ENCODE measurements around the gene MED9. TPM values are rescaled to one million over a fixed set of nuclear protein-coding genes. Genes with fewer than 3 reads are reported as not detected.
A peak's percentile ranks its signal among the peaks of the same experiment; 100 is the strongest.

Gene MED9
- total and polyA plus RNA-seq, 2 donors (not counting 1 experiment from before 2014, with no cell fraction given): 10.5 to 11.7 TPM

- no peaks in the 10 kb centered on the region for H3K9me3 ChIP-seq (ENCODE audit: control insufficient read depth, insufficient read depth, low read depth, low read length)
- no peak for DNase-seq (ENCODE audit: low read depth in 2 of 2)
- TF ChIP-seq, protein P1, sequence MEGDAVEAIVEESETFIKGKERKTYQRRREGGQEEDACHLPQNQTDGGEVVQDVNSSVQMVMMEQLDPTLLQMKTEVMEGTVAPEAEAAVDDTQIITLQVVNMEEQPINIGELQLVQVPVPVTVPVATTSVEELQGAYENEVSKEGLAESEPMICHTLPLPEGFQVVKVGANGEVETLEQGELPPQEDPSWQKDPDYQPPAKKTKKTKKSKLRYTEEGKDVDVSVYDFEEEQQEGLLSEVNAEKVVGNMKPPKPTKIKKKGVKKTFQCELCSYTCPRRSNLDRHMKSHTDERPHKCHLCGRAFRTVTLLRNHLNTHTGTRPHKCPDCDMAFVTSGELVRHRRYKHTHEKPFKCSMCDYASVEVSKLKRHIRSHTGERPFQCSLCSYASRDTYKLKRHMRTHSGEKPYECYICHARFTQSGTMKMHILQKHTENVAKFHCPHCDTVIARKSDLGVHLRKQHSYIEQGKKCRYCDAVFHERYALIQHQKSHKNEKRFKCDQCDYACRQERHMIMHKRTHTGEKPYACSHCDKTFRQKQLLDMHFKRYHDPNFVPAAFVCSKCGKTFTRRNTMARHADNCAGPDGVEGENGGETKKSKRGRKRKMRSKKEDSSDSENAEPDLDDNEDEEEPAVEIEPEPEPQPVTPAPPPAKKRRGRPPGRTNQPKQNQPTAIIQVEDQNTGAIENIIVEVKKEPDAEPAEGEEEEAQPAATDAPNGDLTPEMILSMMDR (conservative IDR thresholded peaks at IDR 0.05 in 1 of 2, IDR thresholded peaks at IDR 0.05 in 1 of 2; ENCODE audit: low read depth in 1 of 2, low read length in 2 of 2): no peak
- TF ChIP-seq EZH2 (IDR thresholded peaks at IDR 0.05; ENCODE audit: low read length, missing control alignments): no peak
- no peaks in the 10 kb centered on the region for H4K20me1 ChIP-seq (ENCODE audit: control insufficient read depth, extremely low read depth, insufficient read depth, low read length)
- no peaks in the 10 kb centered on the region for H3K4me1 ChIP-seq (ENCODE audit: control insufficient read depth, extremely low read depth, insufficient read depth, low read length)
- H3K9ac ChIP-seq (ENCODE audit: insufficient read depth, low read length): no peak overlapping the region
- H2AFZ ChIP-seq (ENCODE audit: low read length): no peak overlapping the region
- H3K36me3 ChIP-seq (ENCODE audit: control insufficient read depth, insufficient read depth, low read length): no peaks in the 10 kb centered on the region
- no peak overlapping the region for H3K4me3 ChIP-seq (replicated peaks in 1 of 4; ENCODE audit: control extremely low read depth in 1 of 4, insufficient read depth in 1 of 4, low read depth in 3 of 4, low read length in 4 of 4)
- H3K79me2 ChIP-seq (ENCODE audit: control insufficient read depth, insufficient read depth, low read length): no peaks in the 10 kb centered on the region
- H3K4me2 ChIP-seq (ENCODE audit: extremely low read depth, insufficient read depth, low read length): no peak overlapping the region
- no peaks in the 10 kb centered on the region for H3K27me3 ChIP-seq (ENCODE audit: control insufficient read depth, insufficient read depth, low read length)
- H3K27ac ChIP-seq (ENCODE audit: insufficient read depth, low read length): no peak overlapping the region
Measured at GRCh38 chr17:17533901-17534441, 57.2 kb downstream of the MED9 start.

GRCh38 chr17:17535957-17536356, 59.2 kb downstream of the MED9 start:
- Histone ChIP-seq H2AFZ (ENCODE audit: low read length) (no peak overlapping the region), H3K9ac (ENCODE audit: insufficient read depth, low read length) (no peak overlapping the region), H4K20me1 (ENCODE audit: control insufficient read depth, extremely low read depth, insufficient read depth, low read length) (no peaks in the 10 kb centered on the region), H3K79me2 (ENCODE audit: control insufficient read depth, insufficient read depth, low read length) (no peaks in the 10 kb centered on the region), H3K4me2 (ENCODE audit: extremely low read depth, insufficient read depth, low read length) (no peak overlapping the region), H3K27me3 (ENCODE audit: control insufficient read depth, insufficient read depth, low read length) (no peaks in the 10 kb centered on the region), H3K9me3 (ENCODE audit: control insufficient read depth, insufficient read depth, low read depth, low read length) (no peaks in the 10 kb centered on the region), H3K27ac (ENCODE audit: insufficient read depth, low read length) (no peak overlapping the region), H3K4me1 (ENCODE audit: control insufficient read depth, extremely low read depth, insufficient read depth, low read length) (no peaks in the 10 kb centered on the region), H3K36me3 (ENCODE audit: control insufficient read depth, insufficient read depth, low read length) (no peaks in the 10 kb centered on the region), H3K4me3 (replicated peaks in 1 of 4; ENCODE audit: control extremely low read depth in 1 of 4, insufficient read depth in 1 of 4, low read depth in 3 of 4, low read length in 4 of 4) (no peak overlapping the region)
- TF ChIP-seq EZH2 (IDR thresholded peaks at IDR 0.05; ENCODE audit: low read length, missing control alignments): no peak
- TF ChIP-seq, protein P1 (conservative IDR thresholded peaks at IDR 0.05 in 1 of 2, IDR thresholded peaks at IDR 0.05 in 1 of 2; ENCODE audit: low read depth in 1 of 2, low read length in 2 of 2): no peak
- peak; percentile 28 to 53 for DNase-seq (ENCODE audit: low read depth in 2 of 2)

DNA sequence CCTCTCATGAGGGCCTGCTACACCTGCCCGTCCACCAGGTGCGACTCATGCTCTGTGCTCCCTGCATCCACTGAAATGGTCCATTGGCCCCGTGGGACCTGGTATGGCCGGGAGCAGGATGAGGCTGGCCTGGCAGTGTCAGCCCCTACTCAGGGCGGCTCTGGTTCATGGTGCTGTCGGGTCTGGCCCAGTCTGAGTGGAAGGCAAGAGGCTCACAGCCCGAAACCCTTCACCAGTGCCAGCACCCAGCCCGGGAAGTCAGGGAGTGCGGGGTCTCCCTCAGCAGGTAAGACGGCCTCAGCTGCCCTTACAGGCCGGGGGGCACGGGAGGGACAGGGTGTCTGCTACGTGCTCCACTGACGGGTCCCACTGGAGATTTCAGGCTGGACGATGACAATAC, 59.9 kb downstream of the MED9 start:
- Histone ChIP-seq H3K27ac (ENCODE audit: insufficient read depth, low read length) (no peak overlapping the region), H3K4me2 (ENCODE audit: extremely low read depth, insufficient read depth, low read length) (no peak overlapping the region), H4K20me1 (ENCODE audit: control insufficient read depth, extremely low read depth, insufficient read depth, low read length) (no peaks in the 10 kb centered on the region), H3K9me3 (ENCODE audit: control insufficient read depth, insufficient read depth, low read depth, low read length) (no peaks in the 10 kb centered on the region), H3K4me3 (replicated peaks in 1 of 4; ENCODE audit: control extremely low read depth in 1 of 4, insufficient read depth in 1 of 4, low read depth in 3 of 4, low read length in 4 of 4) (no peak overlapping the region), H2AFZ (ENCODE audit: low read length) (no peak overlapping the region), H3K9ac (ENCODE audit: insufficient read depth, low read length) (no peak overlapping the region), H3K4me1 (ENCODE audit: control insufficient read depth, extremely low read depth, insufficient read depth, low read length) (no peaks in the 10 kb centered on the region), H3K27me3 (ENCODE audit: control insufficient read depth, insufficient read depth, low read length) (no peaks in the 10 kb centered on the region), H3K36me3 (ENCODE audit: control insufficient read depth, insufficient read depth, low read length) (no peaks in the 10 kb centered on the region), H3K79me2 (ENCODE audit: control insufficient read depth, insufficient read depth, low read length) (no peaks in the 10 kb centered on the region)
- DNase-seq (ENCODE audit: low read depth in 2 of 2): no peak
- TF ChIP-seq, protein P1 (conservative IDR thresholded peaks at IDR 0.05 in 1 of 2, IDR thresholded peaks at IDR 0.05 in 1 of 2; ENCODE audit: low read depth in 1 of 2, low read length in 2 of 2): no peak
- TF ChIP-seq EZH2 (IDR thresholded peaks at IDR 0.05; ENCODE audit: low read length, missing control alignments): no peak

Measured in fibroblast of lung (primary cell).